Measurements from ENCODE around the gene MMP3. TPM values are rescaled to one million over a fixed set of nuclear protein-coding genes. Genes with fewer than 3 reads are reported as not detected.

Gene MMP3
- polyA plus RNA-seq, 12 donors = 0.08 TPM; not detected in 11

DNA sequence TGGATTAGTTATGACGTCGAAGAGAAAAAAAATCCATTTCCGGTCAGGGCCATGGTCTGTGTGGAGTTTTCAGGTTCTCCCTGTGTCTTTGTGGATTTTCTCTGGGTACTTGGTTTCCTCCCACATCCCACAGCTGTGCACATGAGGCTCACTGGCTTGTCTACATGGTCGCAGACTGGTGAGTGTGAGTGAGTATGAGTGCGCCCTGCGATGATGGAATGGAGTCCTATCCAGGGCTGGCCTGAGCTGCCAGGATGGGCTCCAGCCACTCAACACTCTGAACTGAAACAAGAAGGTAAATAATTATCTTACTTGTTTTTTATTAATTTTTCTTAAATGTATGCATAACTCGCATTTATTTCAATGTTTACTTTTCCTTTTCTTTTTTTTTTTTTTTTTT lies 10.8 kb downstream of the MMP3 start:
- DNase-seq = no peak

DNA sequence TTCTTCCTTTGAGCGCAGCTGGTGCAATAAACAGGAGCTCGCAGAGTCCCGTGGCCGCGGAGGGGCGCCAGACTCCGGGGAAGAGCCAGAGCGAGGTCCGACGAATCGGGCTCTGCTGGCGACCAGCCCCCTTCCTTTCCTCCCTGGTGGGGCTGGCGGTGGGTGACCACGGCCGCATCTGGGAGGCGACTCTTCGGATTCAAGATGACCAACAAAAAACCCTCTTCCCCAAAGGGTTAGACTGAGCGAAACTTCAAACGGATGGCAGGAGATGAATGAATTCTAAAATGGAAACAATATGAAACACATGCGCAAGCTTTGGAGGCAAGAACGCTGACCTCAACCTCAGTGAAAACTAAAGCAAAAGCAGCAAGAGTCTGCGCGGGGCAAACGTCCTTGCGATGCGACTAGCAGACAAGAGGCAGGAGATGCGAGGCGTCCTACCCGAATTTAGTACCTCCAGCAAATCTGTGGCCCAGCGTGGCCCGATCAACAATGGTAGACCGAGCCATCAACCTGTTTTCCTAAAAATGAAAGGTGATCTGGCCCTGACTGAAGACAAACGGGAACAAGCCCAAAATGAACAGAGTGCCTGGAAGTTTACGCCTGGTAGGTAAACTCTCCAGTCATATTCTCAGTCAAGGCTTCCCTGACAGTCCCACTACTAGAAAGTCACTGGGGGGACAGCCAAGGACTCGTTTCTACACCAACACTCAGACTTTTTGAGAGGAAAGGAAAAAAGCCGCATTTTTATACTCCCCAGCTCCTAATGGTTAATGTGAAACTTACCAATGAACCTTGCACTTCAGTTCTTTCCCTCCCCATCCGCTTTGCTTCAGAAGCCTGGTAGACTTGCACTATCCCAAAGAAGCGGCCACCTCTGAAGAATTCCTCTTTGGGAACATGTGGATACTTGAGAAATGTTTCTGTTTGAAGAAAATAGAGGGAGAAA lies 11.6 kb downstream of the MMP3 start:
- DNase-seq = peak; percentile 81

DNA sequence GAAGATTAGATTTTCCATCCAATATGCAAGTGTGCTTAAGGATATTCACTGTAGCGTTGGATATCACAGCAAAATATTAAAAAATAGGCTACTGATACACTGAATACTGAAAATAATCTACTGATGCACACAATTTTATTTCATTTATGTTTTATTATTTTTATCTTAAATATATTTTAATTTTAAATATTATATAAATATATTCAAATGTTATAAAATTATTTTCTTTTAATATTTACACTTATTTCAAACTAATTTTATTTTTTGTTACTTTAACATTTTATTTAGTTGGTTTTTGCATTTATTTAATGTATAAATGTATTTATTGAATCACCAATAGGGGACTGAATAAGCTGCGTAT lies 12.3 kb downstream of the MMP3 start:
- no peak for DNase-seq

DNA sequence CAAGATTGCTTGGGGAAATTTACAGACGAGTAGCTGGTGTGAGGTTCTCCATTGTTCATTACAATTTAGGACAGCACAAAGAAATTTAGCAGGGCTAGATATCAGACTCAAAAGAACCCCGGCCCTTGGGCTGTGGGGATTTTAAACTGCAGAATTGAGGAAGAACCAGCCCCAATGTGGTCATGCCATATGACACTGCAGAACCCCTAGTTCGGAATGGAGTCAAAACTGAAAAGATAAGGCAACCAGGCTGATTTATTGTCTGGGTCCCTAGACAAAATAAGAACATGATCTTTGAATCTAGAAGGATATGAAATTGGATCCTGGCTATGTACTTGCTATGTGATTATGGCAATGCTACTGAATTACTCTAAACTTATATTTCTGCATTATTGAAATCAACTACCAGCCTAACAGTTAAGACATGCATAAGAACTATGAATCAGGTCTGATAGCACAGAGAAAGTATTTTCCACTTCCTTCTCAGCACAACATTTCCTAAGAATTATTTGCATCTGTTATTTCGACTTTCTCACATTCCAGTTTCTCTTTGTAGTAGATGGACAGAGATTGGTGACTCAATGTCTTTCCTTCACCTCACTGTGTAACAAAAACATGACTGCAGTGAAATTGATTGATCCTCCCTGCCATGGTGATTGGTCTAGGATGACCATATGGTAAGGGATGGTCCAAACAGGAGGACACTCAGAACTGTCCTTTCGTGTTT lies 13.2 kb downstream of the MMP3 start:
- no peak for DNase-seq

DNA sequence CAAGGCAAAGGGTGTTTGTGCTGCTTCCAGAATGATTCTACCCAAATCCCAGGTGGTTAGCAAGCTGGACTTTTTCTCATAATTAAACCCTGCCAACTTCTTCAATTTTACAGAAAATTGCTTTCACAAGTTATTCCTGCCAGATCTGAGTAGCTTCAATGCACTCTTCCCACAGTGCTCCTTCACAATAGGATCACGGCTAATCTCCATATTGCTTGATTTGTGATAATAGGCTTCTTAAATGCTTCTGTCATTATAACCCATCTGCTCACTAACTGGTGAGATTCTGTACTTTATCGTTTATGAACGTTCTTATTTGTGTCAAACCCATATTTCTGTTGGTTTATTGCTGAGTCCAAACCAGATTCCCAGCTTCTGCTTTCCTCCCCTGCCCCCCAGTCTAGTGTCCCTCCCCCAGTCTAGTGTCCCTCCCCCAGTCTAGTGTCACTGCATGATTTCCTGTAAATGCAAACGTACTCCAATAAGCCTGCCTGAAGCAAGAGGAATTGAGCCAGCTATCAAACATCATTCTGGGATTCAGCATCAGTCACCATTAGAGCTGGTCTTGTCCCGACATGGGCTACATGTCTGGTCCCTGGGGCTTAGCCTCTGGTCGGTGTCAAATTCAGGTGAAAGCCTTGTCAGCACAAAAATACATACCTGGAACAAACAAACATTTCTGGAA lies 14.0 kb downstream of the MMP3 start:
- no peak for DNase-seq

DNA sequence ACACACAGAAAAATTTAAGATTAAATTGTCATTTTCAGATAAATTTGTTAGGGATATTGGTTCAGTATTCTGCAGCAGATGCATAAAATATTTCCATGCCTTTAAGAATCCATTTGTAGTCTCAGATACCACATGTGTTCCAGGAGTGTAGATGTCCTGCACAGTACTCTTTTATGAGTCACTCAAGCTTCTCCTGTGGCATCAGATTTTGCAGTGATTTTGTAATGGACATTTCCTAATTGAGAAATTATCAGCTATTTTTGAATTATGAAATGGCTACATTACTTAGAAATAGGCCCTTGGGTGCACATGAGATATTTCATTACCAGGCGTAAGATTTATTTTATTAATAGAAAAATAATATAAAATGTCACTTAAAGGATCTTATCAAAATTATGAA lies 18.9 kb downstream of the MMP3 start:
- no peak for DNase-seq

DNA sequence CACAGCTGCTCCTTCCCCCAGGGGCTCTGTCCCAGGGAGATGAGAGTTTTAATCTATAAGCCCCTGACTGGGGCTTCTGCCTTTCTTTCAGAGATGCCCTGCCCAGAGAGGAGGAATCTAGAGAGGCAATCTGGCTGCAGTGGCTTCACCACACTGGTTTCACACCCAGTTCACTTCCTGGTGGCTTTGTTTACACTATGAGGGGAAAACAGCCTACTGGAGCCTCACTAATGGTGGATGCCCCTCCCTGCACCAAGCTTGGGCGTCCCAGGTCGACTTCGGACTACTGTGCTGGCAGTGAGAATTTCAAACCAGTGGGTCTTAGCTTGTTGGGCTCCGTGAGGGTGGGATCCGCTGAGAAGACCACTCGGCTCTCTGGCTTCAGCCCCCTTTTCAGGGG lies 23.9 kb downstream of the MMP3 start:
- no peak for DNase-seq

DNA sequence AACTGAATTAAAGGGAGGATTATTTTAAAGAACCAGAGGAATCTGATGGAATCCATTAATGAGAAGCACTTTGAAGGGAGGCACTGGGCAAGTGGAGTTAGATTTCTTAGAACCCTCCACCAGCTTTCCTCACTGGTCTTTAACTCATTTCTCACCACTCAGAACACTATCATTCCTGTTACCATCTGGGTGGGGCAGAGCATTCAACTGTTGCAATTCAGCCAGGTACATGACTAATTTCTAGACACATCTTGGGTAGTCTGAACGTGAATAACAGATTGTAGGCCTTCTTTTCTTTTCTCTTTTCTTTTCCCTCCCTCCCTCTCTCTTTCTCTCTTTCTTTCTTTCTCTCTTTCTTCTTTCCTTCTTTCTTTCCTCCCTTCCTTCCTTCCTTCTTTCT lies 29.9 kb downstream of the MMP3 start:
- no peak for DNase-seq

DNA sequence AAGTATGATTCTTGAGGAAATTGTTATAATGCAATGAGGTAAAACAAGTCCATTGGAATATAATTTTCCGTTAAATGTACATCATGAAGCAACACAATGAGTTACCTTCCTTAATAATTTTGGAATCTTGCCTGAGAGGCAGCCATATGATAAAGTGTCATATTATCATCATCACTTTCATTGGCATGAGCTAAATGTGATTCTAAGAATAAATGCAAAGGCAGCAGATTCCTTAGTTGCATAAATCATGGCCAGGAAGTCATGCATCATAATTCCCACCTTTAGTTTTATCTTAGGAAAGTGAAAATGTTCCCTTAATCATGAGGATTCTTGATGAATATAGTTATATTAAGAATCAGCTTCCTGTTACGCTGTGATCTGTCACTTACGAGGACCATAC lies 31.2 kb downstream of the MMP3 start:
- DNase-seq = no peak

DNA sequence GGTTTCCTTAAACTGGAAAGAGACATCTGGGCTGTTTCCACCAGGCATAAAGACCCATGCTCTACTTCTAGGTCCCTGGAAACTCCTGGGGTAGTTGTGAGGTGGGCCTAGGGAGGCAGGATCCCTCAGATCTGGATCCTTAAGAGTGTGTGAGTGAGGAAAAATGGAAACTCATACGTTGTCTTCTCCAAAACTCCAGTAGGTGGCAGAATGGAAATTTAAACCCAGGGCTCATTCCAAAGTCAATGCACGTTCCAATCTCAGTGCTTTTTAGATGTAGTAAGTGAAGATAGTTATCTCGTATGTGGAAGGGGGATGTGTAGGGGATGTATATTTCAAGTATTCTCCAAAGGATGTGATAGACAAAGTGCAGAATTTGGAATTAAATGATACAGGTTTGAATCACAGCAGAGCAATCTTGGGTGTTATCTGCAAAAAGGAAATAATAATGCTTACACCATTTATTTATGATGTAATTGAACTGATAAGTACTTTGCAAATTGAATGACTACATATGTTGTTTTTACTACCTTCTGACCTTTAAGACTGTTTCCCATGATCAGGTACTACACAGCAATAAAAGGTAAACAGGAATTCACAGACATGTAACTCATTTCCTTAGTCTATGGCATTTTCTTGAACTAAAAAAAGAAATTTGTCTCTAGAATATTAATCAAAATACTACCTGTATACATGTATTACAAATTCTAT lies 32.3 kb downstream of the MMP3 start:
- no peak for DNase-seq

DNA sequence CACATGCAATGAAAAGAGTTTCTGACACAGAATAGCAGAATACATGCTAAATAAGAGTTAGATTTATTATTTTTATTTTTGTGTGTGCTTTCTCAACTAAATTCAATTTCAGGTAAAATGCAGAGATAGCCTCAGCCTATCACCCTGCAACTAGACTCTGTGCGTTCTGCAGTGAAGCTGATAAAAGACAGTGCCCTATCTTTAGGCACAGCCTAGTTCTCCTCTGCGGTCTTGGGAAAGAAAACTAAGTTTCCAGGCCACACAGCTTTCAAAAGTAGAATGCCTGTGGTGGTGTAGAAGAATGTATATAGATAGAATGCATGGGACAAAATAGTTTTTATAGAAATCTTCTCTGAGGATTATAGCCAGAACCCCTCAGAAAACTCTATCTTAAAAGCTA lies 33.4 kb downstream of the MMP3 start:
- no peak for DNase-seq

DNA sequence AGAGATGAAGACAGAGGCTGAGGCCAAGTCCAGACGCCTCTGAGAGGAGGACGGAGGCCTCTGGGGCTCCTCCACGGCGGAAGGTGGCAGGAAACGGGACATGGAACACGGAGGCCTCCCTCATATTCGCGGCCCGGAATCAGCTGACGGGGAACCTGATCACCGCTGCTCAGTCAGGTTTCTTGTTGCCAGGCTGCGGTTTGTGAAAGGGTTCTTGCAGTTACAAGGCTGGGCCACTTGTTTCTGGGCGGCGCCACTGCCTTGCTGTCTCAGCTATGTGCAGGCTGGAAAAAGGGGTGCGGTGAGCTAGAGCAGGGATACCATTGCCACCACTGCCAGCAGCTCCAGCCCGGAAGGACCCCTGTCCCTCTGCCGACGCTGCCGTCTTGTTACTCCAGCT lies 35.5 kb downstream of the MMP3 start:
- no peak for DNase-seq

DNA sequence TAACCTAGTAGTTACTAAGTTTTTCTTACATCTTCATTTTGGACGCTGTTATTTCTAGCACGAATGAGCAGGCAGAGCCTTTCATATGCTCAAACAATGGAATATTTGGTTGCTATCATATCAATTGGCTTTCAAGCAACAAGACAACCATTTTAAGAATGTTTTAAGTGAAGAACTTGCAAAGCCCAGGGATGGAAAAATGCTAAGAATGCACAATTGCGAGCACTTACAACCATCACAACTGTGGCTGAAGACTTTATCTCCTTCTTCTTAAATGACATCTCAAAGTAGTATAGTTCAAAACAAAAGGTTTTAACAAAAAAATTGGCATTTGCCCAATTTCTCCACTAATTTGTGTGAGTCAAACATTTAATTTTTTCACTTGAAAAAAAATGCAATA lies 37.1 kb downstream of the MMP3 start:
- DNase-seq = no peak

DNA sequence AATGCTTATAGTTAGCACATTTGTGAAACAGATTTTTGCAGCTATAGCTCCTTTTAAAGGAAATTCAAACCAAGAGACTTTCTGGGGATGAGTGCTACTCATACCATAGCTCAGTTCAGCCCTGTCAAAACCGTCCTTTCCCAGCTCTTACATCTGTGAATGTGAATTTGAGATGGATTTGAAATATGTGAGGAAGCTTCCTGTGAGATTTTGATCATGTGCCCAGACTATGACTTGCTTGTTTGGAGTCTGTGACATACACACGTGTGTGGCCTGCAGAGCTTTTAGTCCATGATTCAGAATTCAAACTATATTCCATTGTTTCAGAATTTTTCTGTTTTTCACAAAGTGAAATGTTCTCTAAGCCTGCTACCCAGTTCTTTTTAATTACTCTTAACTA lies 41.1 kb downstream of the MMP3 start:
- peak; percentile 71 for DNase-seq

DNA sequence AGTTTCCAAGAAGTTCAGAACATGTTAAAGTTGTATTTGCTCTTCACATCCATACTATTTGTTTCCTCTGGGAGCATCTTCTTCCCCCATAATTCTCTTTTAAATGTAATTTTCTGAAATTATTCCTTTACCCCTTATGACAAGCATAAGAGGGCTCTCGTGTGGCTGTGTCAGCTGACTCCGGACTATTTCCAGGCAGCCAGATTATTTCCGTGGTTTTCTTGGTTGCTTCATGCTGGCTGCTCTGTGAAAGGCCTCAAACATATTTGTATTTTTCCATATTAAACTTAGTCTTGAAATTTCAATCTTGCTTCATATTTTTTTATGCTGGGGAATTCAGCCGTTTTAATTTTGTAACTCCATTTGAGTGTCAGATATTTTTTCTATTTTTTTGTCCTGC lies 42.6 kb downstream of the MMP3 start:
- peak; percentile 65 for DNase-seq

DNA sequence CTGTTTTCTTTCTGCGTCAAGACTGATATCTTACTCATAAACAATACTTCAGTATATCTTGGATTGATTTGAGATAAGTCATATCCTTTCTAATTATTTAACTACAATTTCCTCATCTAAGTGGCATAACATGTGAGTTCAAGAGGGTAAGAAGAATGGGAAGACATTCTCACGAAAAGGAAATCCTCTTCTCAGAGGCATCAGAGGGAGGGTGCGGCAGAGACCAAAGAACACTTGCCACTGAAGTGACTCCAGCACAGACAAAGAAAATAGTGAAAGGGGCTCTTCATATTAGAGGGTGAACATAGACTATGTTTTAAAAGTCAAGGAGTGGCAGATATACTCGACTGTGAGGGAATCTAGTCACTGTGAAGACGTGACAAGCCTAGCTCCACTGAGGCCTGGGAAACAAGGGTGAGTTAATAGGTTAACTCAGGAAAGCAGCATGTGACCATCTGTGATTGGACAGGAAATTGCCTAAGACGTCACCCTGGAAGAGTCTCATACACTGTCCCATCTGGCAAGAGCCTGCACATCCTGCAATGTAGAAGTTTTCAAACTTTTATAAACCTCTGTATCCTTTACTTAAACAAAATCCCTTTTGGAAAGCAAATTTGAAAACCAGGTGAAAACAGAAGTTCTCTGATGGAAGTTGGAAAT lies 43.6 kb downstream of the MMP3 start:
- DNase-seq = peak; percentile 55

DNA sequence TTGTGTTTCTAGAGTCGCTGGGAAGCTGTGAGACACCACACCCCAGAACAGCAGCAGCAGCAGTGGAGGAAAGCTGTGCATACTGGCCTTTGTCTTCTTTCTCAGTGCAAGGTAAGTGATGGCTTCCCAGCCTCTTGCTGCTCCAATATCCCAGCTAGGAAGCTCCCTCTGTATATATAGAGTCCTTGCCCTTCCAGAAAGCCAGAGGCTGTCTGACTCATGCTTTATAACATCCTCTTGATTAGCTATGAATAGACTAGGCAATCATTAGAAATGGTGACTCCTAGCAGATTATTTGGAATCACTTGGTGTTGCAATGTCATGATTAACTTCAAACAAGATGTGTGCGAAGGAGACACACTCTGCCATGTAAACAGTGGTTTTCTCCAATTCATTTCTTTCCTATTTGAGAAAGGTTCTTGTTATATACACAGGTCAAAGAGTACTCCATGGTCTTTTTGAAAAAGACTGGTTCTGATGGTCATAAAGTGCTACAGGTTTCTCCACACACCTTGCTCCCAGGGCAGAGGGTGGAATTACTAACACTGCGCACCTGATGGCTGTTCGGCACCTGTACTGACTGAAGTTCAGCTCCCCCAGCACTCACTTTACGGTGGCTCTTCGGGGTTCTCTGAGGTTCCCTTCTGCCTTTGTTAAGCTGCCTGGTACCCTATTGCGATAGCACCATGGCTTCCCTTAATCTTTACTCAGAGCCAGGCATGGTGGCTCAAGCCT lies 45.2 kb downstream of the MMP3 start, which contains the start of gene MMP1:
MMP1 (minus strand) TSS at position 149 of the 735 bp plus-strand sequence; CDS start at position 81, 68 bp downstream.
- no peak for DNase-seq

DNA sequence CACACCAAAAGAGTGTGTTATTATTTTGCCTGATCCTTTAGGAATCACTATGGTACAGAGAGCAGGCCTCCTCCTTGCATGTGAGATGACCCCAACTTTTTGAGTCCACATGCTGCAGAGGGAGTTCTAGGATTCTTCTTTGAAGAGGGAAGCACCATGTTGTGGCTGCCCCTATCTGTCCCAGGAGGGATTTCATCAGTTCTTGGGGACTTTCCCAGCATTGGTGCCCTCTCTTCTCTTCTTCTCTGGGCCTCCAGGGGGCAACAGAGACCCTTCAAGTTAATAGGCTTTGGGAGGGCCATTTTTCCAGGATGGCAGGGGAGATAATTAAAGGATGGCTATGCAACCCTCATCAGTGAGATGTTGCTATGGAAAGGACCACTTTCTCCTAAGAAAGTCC lies 49.0 kb downstream of the MMP3 start:
- no peak for DNase-seq

DNA sequence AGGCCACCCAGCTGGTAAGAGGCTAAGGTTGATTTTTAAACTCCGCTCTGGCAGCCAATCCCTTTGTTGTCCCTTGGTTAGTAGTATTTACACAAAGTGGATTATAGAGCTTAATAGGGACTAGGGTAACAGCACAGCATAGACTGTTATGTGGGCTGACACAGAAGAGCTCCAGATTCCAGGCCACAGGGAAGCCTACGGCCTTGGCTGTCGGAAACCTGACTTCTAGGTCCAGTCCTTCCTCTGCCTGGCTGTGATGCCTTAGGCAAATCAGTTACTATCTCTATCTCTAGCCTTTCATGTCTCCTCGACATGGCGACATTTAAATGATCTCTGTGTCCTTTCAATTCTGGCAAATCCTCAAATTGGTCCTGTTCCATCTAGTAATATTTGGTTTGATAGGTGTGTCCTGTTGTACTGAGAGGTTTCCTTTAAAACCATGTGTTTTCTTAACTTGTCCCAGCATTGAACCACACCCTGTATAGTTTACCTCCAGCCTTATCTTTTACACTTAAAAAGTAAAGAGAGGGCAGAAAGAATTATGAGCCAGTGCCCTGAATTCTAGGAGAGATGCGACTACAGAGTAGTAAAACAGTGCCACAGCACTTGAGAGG lies 49.6 kb downstream of the MMP3 start:
- DNase-seq = no peak

DNA sequence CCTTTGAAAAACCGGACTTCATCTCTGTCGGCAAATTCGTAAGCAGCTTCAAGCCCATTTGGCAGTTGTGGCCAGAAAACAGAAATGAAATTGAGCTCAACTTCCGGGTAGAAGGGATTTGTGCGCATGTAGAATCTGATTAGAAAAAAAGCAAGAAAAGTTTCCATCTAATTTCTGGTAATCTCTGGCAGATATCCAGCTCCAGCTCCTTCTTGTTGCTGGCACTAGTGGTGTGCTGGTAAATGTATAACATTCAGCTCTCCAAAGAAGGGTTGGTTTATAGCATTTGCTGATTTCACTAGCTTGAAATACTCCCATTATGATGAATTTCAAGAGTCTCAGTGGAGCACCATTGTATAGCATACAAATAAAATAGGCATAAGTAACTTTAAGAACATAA lies 50.8 kb downstream of the MMP3 start:
- no peak for DNase-seq

Measured in muscle of arm (tissue), 12 donors.